AG04449 (cell line): ENCODE data around the gene PTPN2.
"Not testable (repeated sequence)": the region's sequence is repeated elsewhere in the genome, so short reads cannot be mapped to it uniquely, and the experiment has no call there.

Source experiments
- CTCF ChIA-PET: fragments of 350-600 bp; formaldehyde crosslinking; extraction: SDS; loops from one replicate; lab custom pipeline; 2021; ENCODE audit warnings: antibody characterized with exemption; lab: Yijun Ruan, JAX
- POLR2A ChIA-PET: fragments of 400-600, 350-600 bp; formaldehyde crosslinking; extraction: SDS; loops from one replicate; lab custom pipeline; 2020; ENCODE audit warnings: antibody characterized with exemption, inconsistent platforms; lab: Yijun Ruan, JAX
- DNase-seq: peaks from one replicate; pipeline ENCODE4 v3.0.0-alpha.2; 2010; ENCODE audit warnings: low read depth, low spot score
- H3K4me3 ChIP-seq: 2 replicates; pipeline ENCODE4 v1.5.1; 2011; ENCODE audit warnings: low read depth, mild to moderate bottlenecking, control low read depth, low read length
- CTCF ChIP-seq: IDR thresholded peaks from one replicate; pipeline ENCODE4 v1.5.1; 2011; ENCODE audit warnings: mild to moderate bottlenecking, moderate library complexity, low read length, control low read depth, inconsistent platforms; ENCODE audit not compliant: insufficient read depth; ENCODE audit errors: missing control alignments

PTPN2 gene

DNA sequence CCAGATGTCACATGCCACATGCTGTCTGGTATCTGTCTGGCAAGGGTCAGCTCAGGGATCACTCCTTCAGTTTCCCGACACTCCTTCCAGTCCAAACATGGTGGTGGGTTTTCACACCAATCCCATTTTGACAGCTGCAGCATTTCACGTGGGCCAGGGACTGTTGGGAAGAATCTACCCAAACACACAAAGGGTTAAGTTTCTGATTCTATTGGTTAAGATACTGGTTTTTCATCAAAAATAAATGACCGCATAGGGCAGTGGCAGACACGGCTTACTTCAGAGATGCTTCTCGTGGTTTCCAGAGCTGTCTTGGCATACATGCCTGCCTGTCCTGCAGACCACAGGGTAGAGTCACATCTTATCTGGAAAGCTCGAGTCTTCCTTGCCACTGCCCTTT lies 101.5 kb downstream of the PTPN2 start:
- no peak overlapping the region for H3K4me3 ChIP-seq
- no peak for DNase-seq
- ChIA-PET CTCF (interaction anchor here (0.8 kb wide), 1 partner anchor 13 kb away, joined by 3 read pairs; no protein-coding TSS in a partner anchor), POLR2A (no interaction called here)
- TF ChIP-seq CTCF: no peak

DNA sequence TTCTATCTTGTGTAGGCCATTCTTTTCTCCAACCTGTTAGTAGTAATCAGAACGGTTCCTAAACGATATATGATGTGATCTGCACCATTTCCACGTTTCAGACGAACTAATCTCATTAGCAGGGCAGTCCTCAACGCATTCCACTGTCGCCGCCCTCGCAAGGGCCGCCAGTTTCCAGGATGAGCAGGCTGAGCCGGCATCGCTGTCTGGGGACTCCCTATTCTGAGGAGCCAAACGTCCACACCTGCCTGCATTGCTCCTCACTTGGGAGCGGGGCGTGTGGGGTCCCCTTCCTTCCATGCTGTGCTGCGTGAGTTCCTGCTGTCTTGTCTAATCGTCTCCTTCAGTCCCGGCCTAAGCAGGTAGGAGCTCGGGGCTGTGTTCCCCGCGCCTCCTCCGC lies 104.6 kb downstream of the PTPN2 start:
- H3K4me3 ChIP-seq: no peak overlapping the region
- DNase-seq: no peak
- POLR2A ChIA-PET: no interaction called here
- CTCF ChIA-PET: interaction anchor here (1.2 kb wide), 1 partner anchor 10 kb away, joined by 3 read pairs; no protein-coding TSS in a partner anchor
- TF ChIP-seq CTCF: no peak

GRCh38 chr18:12779043-12779442 lies 105.0 kb downstream of the PTPN2 start:
- TF ChIP-seq CTCF: no peak
- POLR2A ChIA-PET: no interaction called here
- DNase-seq: no peak
- CTCF ChIA-PET: no interaction called here
- H3K4me3 ChIP-seq: no peak overlapping the region

DNA sequence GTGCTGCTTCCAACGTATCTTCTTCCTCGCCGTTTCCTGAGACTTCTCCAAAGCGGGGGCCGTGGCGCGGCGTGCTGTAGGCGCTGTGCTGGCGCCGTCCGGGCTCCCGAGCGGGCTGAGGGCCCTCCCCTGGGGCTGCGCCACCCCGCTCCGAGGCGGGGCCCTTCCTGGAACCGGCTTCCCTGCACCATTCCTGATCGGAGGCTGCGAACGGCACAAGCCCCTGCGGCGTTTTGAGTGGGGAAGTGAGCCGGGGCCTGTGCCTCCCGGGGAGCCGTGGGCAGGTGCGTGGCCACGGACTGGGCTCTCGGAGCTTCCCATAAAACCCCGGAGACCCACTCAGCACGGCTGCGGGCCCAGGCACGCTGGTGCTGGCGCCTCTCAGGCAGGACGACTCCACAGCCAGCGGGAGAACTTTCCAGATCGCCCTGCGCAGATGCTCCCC lies 106.5 kb downstream of the PTPN2 start:
- DNase-seq: no peak
- ChIA-PET POLR2A (no interaction called here), CTCF (interaction anchor here (1.3 to 2.2 kb wide), 2 partner anchors 15 to 157 kb away, joined by 3 to 6 read pairs; no protein-coding TSS in a partner anchor)
- no peak for TF ChIP-seq CTCF
- no peak overlapping the region for H3K4me3 ChIP-seq

GRCh38 chr18:12776821-12777471 lies 107.1 kb downstream of the PTPN2 start:
- ChIA-PET POLR2A (interaction anchor here (0.7 kb wide), 1 partner anchor 8 kb away, joined by 3 read pairs; no protein-coding TSS in a partner anchor), CTCF (interaction anchor here (1.3 to 2.2 kb wide), 2 partner anchors 15 to 158 kb away, joined by 3 to 6 read pairs; no protein-coding TSS in a partner anchor)
- no peak overlapping the region for H3K4me3 ChIP-seq
- TF ChIP-seq CTCF: no peak
- no peak for DNase-seq

GRCh38 chr18:12776415-12776814 lies 107.6 kb downstream of the PTPN2 start:
- POLR2A ChIA-PET: interaction anchor here (0.7 kb wide), 1 partner anchor 8 kb away, joined by 3 read pairs; no protein-coding TSS in a partner anchor
- H3K4me3 ChIP-seq, DNase-seq: not testable (repeated sequence)
- CTCF ChIA-PET: interaction anchor here (1.6 to 2.2 kb wide), 2 partner anchors 117 to 158 kb away, joined by 5 to 6 read pairs; no protein-coding TSS in a partner anchor
